HG03354 (cell line): Measurements from ENCODE around the gene ZNF527.

Experiments
- ATAC-seq: cut with Tn5 transposase; IDR thresholded peaks from one replicate; pipeline ENCODE4 v1.9.1; 2021; ENCODE audit warnings: mild to moderate bottlenecking; ENCODE audit not compliant: unreplicated experiment, poor library complexity, severe bottlenecking

Gene ZNF527

DNA sequence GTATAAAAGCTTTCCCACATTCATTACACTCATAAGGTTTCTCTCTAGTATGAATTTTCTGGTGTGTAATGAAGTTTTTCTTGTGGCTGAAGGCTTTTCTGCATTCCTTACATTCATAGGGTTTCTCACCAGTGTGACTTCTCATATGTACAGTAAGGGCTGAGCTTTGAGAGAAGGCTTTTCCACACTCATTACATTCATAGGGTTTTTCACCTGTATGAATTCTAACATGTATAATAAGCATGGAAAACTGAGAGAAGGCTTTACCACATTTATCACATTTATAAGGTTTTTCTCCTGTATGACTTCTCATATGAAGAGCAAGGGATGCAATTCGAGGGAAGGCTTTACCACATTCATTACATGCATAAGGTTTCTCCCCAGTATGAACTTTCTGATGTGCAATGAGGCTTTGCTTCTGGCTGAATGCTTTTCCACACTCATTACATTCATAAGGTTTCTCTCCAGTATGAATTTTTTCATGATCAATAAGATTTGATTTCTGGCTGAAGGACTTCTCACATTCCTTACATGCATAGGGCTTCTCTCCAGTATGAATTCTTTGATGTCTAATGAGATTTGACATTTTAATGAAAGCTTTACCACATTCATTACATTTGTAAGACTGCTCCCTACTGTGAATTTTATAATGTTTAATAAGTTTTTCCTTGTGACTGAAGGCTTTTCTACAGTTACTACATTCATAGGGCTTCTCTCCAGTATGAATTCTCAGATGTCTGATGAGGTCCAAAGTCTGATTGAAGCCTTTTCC, 42.6 kb downstream of the ZNF527 start:
- no peak for ATAC-seq
